Activated CD4-positive, alpha-beta T cell treated with anti-CD3 and anti-CD28 coated beads for 24 hours (primary cell): Measurements from ENCODE around the gene RBM11.
"Not testable (repeated sequence)": the region's sequence is repeated elsewhere in the genome, so short reads cannot be mapped to it uniquely, and the experiment has no call there.

Experiments
- DNase-seq, 2 donors: peaks; one replicate each; pipeline ENCODE4 v3.0.0-alpha.2; 2020; ENCODE audit warnings: low read depth in 2 of 2

The RBM11 gene

DNA sequence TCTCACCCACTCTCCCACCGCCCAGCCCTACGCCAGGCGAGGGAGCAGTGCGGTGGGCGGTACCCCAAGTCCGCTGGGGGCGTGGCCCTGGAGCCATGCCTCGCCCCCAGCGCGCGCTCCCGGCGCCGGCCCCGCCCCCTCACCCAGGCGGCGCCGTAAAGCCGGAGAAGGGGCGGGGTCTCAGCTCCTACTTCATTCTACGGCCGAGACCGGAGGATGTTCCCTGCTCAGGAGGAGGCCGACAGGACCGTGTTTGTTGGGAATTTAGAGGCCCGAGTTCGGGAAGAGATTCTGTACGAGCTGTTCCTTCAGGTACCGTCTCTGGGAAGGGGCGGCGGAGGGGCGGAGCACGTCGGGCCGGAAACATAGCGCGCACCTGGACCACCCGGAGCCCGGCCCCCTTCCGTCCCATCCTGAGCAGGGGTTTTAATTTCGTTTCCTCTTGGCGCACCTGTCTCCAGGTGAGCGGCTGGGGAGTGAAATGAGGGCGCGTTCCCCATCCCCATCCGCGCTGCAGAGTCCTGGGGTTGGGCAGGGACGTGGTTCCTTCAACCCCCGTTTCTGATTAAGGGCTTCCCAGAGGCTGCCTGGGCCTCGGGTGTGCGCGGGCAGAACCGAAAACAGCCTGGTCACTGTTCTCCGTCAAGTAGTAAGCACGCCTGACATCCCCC is at the start of gene RBM11:
Gene RBM11 (plus strand): TSS at position 187 of the 671 bp plus-strand sequence. CDS start 30 bp downstream, at position 217.
- DNase-seq = peak; percentile 64 to 70

- DNase-seq = not testable (repeated sequence)
Measured at GRCh38 chr21:14166463-14167223, 49.3 kb upstream of the RBM11 start.

- DNase-seq = no peak
Measured at GRCh38 chr21:14206222-14206621, 9.7 kb upstream of the RBM11 start.

DNA sequence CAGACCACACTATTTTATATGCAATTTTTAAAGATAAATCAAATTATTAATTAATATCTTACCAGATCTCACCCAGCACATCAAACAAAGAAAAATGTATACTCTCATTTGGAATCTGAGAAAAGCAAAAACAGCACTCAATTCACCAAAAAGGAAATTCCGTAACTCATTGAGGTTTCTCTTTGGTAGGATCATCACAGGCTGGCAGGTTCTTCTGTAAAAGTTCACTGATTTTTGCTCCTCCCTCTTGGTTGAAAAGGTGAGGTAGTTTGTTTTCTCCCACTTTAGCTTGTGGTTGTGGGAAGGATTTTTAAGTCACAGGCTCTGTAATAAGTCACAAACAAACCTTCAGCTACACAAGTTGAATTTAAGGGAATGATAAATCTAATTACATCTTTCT is 5.2 kb upstream of the RBM11 start, which contains the start of gene LIPI:
Gene LIPI (minus strand): TSS at position 218 of the 400 bp plus-strand sequence. CDS start 110 bp downstream, at position 108.
- no peak for DNase-seq

DNA sequence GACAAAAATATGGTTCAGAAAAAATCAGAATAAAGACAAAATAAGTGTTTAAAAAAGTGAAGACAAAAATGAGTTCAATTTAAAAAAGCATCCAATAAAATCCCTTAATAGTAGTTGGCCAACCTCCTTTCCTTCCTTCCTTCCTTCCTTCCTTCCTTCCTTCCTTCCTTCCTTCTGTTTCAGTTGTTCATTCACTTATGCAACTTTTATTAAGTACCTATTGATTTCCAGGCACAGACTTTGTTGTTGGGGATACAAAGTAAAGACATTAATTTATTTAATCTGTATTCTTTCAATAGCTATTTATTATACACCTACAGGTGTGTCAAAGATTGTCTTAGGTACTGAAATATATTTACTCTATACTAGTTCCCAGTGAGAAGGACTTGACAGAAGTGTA is 2.8 kb upstream of the RBM11 start:
- no peak for DNase-seq

DNA sequence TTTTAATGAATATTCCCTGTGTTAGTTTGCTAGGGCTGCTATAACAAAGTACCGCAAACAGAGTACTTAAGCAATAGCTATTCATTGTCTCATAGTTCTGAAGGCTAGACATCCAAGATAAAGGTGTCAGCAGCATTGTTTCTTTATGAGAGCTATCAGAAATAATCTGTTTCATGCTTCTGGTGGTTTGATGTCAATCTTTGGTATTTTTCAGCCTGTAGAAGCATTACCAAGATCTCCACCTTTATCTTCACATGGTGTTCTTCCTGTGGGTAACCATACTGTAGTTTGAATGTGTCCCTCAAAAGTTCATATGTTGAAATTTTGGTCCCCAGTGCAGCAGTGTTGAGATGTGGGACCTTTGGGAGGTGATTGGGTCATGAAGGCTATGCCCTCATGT is 7.4 kb downstream of the RBM11 start:
- no peak for DNase-seq

- DNase-seq = no peak
Measured at GRCh38 chr21:14229399-14229798, 13.4 kb downstream of the RBM11 start.

- no peak for DNase-seq
Measured at GRCh38 chr21:14235101-14235500, 19.1 kb downstream of the RBM11 start.

DNA sequence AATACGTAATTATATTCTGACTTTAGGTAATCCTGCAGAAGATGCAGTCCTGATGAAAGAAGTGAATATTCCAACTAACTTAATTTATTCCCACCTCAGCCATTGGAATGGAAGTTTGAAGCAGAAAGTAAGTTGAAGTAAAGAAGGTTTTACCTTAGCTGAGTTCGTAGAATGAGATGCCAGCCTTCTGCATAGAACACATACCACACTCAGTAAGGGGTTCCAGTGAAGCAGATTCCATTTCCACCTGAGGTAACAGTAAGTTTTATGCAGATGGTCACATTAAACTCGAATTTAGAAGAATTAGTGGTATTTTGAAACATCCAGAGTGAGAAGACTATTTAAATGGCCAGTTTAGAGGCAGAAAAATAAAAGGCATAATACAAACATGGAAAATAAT is 20.2 kb downstream of the RBM11 start:
- no peak for DNase-seq

DNA sequence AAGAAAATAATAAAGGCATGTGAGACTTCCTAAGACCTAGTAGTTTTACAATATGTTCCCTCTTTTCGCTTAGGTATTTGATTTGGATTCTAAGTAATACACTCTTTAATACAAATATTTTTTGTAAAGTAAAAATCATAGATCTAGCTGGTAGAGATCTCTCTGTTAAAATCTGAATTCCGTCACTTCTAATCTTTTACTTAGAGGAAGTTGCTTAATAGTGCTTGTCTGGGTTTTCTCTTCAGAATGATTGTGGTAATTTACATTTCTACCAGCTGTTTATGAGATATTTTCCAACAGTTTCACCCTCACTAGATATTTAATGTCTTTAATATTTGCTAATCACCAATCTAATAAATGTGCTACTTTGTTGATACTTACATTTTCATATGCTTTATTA is 23.3 kb downstream of the RBM11 start:
- DNase-seq = no peak

DNA sequence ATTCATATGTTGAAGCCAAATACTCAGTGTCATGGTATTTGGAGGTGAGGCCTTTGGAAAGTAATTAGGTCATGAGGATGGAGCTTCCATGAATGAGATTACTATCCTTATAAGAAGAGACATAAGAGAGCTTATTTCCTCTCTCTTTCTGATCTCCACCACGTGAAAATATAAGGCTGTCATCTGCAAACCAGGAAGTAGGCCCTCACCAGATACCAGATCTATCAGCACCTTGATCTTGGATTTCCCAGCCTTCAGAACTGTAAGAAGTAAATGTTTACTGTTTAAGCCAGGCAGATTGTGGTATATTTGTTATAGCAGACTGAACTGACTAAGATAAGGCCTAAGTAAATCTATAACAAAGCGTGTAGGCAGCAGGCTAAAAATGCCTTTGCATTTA is 25.3 kb downstream of the RBM11 start:
- DNase-seq = no peak

GRCh38 chr21:14243461-14243860 is 27.5 kb downstream of the RBM11 start:
- DNase-seq = no peak

DNA sequence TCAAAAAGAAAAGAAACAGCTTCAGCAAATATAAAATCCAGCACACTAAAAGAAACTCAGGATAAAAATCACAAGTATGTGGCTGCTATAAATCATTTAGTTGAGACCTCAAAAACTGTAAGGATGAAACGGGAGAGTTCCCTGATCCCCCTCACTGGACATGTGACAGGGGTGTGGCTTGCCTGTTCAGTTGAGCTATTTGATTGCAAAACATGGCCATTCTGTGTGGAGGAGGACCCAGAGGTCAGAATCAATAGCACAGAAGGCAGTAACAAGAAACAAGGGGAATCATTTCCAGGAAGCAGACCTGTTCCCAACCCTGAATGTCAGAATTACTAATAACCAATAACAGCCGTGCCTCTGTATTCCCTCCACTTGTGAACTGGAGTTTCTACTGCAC is 27.9 kb downstream of the RBM11 start:
- no peak for DNase-seq

GRCh38 chr21:14244911-14245310 is 29.0 kb downstream of the RBM11 start:
- DNase-seq = no peak

GRCh38 chr21:14245711-14246110 is 29.8 kb downstream of the RBM11 start:
- DNase-seq = no peak

GRCh38 chr21:14251336-14251735 is 35.4 kb downstream of the RBM11 start:
- no peak for DNase-seq

- no peak for DNase-seq
Measured at GRCh38 chr21:14259747-14260146, 43.8 kb downstream of the RBM11 start.

DNA sequence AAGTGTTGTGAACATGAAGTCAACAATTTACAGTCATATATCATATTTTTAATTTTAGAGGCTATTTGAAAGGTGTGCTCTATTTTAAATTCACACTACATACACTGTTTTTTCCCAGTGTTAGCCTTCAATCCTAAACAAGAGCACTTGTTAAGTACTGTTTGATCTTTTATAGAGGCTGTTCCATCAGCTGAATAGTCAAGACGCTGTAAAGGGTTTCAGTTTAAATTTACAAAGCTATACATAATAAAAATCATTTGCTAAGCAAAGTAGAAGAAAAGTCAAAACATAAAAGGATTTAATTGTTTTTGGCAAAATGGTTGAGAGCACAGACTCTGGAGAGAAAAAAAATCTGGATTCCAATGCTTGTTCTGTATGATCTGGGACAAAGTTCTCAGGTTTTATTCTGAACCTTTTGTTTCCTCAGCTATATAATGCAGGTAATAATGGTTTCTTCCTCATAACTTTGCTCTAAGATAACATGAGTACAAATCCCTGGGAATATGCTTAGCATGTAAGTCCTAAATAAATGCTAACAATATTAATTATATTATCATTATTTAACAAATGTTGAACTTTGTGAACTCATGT is 44.3 kb downstream of the RBM11 start:
- no peak for DNase-seq

- no peak for DNase-seq
Measured at GRCh38 chr21:14262039-14262438, 46.1 kb downstream of the RBM11 start.

- DNase-seq = no peak
Measured at GRCh38 chr21:14263879-14264278, 47.9 kb downstream of the RBM11 start.

- no peak for DNase-seq
Measured at GRCh38 chr21:14265023-14265422, 49.1 kb downstream of the RBM11 start.

GRCh38 chr21:14267076-14267475 is 51.1 kb downstream of the RBM11 start:
- no peak for DNase-seq

GRCh38 chr21:14270631-14271030 is 54.7 kb downstream of the RBM11 start:
- no peak for DNase-seq
